Activated CD8-positive, alpha-beta memory T cell treated with anti-CD3 and anti-CD28 coated beads, Interleukin-2, amount 50 U/mL, for 1 hour (primary cell): ENCODE measurements around the gene FRRS1.

Source experiments
- DNase-seq: peaks from one replicate; pipeline ENCODE4 v3.0.0-alpha.2; 2020; ENCODE audit errors: extremely low read depth

FRRS1 gene

DNA sequence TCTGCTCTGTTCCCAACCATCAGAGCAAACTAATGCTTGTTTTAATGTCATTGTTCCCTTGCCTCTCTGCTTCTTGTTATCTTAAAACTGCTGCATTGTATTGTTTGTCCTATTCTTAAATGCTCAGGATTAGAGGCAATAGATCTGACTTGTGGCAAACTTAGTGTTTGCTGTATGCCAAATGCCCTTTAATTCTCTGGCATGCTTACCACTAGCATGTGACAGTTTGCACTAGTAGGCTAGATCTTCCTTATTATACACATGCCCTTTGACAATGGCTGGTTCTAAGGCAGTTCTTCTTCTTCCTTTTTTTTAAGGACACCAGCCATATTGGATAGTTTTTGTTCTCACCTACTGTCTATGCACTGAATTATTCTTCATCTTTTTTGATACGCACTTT, 90.4 kb downstream of the FRRS1 start:
- DNase-seq, result no peak

DNA sequence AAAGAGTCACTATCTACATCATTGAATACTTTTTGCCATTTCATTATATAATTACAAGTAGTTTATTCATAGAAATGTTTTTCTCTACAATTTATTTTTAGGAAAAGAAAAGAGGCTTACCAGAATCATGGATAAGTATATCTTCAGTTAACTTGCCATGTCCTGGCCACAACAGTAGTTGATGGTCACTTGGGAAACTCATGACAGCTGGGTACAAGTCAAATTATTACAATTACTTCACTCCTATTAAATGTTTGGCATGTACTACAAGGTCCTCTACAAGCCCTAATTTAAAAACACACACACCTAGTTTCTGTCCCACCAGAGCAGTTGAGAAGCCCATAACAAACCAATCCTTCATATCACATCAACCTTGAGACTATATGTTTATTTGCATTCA, 91.1 kb downstream of the FRRS1 start:
- DNase-seq, result no peak

DNA sequence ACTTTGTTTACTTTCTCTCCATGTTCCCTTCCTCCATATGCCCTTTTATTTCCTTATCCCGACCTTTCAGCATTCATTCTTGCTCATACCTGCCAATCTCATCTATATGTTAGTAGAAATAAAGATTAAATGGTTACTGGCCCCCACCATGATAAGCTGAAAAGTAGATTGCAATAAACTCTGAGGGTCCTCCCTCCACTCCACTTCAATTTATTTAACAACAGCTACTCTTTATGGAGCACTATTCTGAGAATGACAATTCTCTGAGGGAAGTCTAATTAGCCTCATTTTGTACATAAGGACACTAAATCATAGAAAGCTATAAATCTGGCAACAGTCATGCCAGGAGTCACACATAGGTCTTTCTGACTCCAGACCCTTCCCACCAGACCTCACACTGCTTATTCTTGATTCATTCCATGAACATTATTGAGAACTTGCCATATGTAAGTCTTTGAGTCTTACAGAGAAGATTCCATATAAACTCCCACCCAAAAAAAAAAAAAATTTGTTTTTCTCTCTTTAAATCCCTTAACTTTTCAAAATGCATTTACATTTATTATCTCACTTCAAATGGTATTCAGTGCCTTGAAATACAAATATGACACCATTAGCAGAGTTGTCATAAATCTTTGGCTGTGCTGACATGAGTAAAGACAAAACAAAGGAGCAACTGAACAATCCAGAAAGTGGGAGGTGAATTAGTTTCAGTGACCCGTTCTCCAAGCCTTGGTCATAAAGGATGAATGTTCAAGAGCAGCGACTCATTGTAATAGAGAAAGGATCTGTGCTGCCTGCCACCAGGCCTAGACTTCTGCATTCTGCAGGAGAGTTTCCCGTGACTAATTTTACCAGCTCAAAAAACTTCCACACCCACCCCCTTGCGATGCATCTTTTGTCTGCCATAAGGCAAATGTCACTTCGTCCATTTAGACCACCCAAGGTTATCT, 92.0 kb downstream of the FRRS1 start:
- DNase-seq, result no peak

DNA sequence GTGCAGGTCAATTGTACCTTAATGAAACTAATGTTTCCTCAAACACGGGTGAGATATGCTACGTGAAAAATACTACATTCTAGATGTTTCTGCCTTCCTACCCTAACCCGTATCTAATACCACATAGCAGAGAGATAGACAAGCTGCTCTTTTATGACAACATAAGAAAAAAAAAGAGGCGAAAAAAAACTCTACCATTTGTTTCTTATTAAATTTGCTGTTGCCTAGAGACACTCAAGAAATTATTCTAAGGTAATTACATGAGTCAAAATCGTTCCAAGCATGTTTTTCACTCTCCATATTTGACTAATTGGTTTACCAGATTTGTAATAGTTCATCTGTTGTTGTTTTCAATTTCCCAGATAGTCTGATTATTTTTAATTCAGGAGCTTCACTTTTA, 93.1 kb downstream of the FRRS1 start:
- no peak for DNase-seq

DNA sequence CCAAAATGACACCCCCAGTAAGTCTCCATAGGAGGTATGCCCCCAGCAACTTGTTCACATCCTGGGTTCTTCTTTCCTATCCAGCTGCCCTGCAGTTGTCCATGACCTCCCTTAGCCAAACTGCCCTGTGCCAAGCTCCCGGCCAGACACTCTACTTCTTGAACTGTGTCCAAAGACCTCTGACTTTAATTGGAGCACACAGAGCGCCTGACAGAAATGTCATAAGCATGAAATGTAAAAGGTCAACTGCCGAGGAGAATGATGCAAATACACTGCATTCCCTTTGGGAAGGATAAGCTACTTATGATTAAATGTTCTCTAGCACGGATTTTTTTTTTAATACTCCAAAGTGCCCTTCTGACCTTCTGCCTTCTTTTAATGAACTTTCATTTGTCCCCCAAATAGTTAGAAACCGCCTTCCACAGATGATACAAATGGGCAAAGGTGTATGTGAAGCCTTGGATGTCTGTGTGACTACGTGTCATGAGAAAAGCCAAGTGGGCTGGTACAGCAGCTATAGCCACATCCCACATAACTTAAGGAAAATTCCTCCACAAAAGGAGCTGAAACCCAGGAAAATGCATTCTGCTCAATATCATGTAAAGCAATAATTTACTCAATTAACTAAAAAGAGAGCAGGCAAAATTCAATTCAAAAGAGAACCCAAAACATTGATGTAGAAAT, 93.8 kb downstream of the FRRS1 start:
- no peak for DNase-seq

DNA sequence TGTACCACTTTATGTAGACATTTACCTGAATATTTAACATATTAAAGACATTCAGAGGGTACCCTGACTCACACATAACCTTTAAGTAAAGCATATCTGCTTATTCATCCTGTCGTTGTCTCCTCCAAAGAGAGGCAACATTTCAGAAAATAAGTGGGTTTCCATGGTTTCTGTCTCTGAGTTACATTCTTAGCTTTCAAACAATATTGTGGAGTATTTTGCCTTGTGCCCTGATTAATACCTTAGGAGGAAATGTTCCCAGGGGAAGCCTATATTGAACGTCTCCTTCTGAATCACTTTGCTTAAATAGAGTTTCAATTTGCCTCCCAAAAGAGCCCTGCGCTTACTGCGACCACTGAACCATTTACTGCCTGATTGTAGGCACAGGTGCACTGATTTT, 94.4 kb downstream of the FRRS1 start:
- no peak for DNase-seq

DNA sequence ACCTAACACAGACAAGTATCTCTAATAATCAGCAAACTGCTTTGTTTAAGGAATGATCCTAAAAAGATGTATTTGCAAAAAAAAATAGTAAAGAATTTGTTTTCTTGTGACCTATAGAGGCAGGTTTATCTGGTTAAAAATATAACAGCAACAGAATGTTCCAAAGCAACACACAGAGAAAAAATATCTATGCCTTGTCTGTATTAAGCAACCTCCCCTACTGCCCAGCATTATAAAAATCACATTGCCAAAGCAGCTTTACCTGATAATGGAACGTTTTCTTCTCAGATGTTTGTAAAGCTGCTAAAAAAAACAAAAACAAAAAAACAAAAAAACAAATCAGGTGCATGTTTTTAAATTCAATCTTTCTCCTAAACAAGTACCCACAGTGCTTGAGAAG, 95.9 kb downstream of the FRRS1 start:
- no peak for DNase-seq

DNA sequence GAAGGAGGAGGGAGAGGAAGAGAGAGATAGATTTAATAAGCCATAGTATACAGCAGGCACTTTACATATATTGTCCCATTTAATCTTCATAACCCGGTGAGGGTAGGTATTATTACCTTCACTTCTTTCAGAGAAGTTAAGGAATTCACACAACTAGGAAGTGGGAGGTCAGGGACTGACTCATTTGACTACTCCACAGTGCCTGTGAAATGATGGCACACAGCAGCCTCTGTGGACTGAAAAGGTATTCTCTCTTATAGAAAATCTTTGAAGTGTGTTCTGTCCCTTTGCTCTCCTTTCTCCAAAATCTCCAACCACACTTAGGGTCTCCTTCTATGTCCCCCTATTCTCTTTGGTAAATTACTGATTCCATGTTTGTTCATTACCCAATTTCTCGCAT, 96.6 kb downstream of the FRRS1 start:
- DNase-seq, result no peak

- no peak for DNase-seq
Observed at GRCh38 chr1:99669376-99669775, 97.1 kb downstream of the FRRS1 start.

GRCh38 chr1:99665212-99665611, 101.2 kb downstream of the FRRS1 start:
- DNase-seq, result no peak

DNA sequence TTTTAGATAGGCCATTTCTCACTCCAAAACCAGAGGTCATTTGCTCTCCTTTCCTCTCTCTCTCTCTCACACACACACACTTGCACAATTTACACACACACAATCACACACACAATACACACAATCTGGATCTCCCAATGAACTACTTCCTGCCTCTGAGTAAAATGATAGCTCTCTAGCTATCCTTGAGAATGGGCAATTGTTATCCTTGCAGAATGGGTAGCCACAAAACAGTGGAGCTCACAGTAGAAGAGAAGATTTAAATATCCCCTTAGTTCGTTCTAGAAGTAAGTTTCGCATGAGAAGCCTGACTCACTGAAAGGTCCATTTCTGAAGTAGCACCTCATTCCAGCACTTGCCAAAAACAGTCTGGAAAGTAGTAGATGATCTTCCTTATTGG, 102.9 kb downstream of the FRRS1 start:
- no peak for DNase-seq

GRCh38 chr1:99662539-99663080, 103.8 kb downstream of the FRRS1 start:
- DNase-seq, result no peak

DNA sequence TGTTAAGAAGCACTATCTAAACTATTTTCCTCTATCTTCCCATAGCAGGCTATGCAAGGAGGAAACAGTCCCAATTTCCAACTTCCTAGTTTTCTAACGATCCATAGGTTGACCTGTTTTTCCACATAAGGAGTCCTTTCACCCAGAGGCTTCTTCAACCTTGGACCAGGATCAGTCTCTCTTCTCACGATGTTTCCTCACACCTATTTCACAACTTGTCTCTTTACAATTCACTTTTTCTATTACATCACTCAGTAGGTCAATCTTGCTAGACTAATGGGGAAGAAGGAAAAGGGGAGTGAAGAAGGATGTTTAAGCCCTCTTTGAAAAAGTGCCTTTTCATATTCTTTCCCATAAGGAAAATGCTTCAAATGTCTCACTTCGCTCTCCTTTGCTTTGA, 104.7 kb downstream of the FRRS1 start:
- no peak for DNase-seq

DNA sequence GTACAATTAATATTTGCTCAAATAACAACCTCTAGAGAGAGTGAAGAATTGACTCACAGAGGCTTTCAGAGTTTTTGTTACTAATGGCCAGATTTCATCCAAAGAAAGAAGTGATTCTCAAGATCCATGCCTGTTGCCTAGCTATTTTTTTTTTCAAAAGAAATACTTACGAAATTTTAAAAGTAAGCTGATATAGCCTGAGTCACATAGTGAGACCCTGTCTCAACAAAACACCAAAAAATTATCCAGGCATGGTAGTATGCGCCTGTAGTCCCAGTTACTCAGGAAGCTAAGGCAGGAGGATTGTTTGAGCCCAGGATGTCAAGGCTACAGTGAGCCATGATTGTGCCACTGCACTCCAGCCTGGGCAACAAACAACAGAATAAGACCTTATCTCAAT, 105.9 kb downstream of the FRRS1 start:
- DNase-seq, result no peak

- DNase-seq, result no peak
Observed at GRCh38 chr1:99659755-99660210, 106.7 kb downstream of the FRRS1 start.
